ENCODE measurements around the gene PGAP6. TPM values are rescaled to one million over a fixed set of nuclear protein-coding genes. Genes with fewer than 3 reads are reported as not detected.

PGAP6 gene
- total RNA-seq, 1 donor = 52.2 TPM

DNA sequence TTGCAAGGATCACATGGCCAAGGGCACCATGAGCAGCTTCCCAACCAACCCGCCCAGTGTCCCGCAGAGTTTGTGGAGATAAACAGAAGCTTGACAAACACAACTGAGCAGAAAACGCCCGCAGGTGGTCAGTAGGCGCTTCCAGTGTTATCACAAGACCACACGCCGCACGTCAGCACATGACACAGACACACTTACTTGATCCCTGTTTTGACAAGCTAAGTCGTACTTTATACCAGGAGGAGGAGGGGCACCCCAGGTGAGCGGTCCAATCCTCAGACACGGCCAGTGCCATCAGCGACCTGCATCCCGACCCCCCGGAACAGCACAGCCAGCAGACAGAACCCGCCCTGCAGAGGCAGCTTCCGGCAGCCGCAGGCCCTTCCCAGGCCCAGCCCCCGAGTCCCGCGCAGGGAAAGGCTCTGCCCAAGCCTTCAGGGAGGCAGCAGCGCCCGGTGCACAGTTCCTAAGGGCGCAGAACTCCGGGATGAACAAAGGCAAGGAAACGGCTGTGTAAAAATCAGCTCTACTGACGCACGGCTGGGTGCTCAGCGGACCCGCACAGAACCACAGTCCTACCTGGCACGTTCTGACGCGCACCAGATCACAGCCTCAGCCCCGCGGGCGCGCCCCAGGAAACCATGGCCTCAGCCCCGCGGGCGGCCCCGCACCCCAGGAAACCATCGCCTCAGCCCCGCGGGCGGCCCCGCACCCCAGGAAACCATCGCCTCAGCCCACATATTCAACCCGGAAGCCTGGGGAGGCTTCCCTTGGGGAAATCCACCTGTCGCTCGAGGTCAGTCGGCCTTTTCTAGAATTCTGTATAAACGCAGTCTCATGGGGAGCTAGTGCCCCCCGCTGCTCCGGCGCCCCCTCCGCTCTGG lies 57.1 kb downstream of the PGAP6 start:
- DNase-seq (ENCODE audit: low read depth) = no peak
- H3K4me3 ChIP-seq (ENCODE audit: low read depth, low read length) = no peak overlapping the region
- TF ChIP-seq, protein P1, sequence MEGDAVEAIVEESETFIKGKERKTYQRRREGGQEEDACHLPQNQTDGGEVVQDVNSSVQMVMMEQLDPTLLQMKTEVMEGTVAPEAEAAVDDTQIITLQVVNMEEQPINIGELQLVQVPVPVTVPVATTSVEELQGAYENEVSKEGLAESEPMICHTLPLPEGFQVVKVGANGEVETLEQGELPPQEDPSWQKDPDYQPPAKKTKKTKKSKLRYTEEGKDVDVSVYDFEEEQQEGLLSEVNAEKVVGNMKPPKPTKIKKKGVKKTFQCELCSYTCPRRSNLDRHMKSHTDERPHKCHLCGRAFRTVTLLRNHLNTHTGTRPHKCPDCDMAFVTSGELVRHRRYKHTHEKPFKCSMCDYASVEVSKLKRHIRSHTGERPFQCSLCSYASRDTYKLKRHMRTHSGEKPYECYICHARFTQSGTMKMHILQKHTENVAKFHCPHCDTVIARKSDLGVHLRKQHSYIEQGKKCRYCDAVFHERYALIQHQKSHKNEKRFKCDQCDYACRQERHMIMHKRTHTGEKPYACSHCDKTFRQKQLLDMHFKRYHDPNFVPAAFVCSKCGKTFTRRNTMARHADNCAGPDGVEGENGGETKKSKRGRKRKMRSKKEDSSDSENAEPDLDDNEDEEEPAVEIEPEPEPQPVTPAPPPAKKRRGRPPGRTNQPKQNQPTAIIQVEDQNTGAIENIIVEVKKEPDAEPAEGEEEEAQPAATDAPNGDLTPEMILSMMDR (IDR thresholded peaks at IDR 0.05; ENCODE audit: insufficient read depth, low read depth, low read length) = no peak

DNA sequence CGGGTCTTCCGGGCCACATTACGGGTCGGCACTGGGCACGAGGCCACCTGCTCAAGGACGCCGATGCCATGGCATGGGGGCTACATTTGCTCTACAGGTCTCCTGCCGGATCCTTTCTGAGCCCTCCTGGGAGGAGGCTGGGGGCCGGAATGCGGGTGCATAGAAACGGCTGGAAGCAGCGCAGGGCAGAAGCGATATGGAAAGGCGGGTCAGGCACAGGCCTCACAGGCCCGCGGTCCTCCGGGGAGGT lies 57.7 kb downstream of the PGAP6 start:
- TF ChIP-seq, protein P1 (IDR thresholded peaks at IDR 0.05; ENCODE audit: insufficient read depth, low read depth, low read length) = no peak
- no peak overlapping the region for H3K4me3 ChIP-seq (ENCODE audit: low read depth, low read length)
- no peak for DNase-seq (ENCODE audit: low read depth)

DNA sequence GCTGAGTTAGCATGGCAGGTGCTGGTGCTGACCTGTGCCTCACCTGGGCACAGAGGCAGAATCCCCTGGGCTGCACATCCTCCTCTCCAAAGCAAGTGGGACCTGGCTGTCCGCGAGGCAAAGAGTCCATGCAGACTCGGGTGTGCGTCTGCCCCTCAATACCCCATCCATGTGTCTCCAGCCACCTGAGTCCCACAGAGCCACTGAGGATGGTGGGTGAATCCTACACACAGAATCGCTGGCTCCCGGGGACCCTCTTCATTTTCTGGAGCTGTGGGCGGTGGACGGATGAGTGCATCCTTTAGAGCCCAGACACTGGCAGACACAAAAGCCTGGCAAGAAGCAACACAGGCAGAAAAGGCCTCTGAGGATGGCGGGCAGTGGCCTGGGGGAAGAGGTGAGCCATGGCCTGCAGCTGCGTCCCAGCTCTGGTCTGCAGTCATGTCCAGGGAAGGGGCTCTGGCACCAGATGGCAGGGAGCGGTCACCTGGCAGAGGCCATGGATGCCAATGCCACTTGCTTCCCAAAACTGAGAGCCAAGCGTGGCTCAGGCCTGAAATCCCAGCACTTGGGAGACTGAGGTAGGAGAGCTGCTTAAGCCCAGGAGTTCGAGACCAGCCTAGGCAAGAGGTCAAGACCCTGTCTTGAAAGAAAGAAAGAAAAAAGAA lies 59.2 kb downstream of the PGAP6 start:
- H3K4me3 ChIP-seq (ENCODE audit: low read depth, low read length) = no peak overlapping the region
- TF ChIP-seq, protein P1 (IDR thresholded peaks at IDR 0.05; ENCODE audit: insufficient read depth, low read depth, low read length) = no peak

DNA sequence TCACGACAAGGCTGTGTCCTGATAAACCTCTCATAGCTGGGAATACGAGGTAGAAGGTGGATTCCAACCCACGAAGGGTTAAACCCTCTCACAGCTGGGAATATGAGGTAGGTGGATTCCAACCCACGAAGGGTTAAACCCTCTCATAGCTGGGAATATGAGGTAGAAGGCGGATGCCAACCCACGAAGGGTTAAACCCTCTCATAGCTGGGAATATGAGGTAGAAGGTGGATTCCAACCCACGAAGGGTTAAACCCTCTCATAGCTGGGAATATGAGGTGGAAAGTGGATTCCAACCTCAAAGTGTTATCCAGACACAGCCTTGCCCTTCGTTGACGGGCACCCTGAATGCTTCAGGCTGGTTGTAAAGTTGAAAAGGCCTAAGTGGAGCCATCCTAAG lies 60.2 kb downstream of the PGAP6 start:
- DNase-seq (ENCODE audit: low read depth) = no peak
- H3K4me3 ChIP-seq (ENCODE audit: low read depth, low read length) = no peak overlapping the region
- TF ChIP-seq, protein P1 (IDR thresholded peaks at IDR 0.05; ENCODE audit: insufficient read depth, low read depth, low read length) = no peak

More for the DNA sequence above, 59.2 kb downstream of the PGAP6 start:
- no peak for DNase-seq (ENCODE audit: low read depth)

Other genes starting within 250 kb of the PGAP6 start
- 10.6 and 13.0 TPM in 2 replicates for gene NPRL3, start 243.3 kb downstream of the PGAP6 start, total RNA-seq
- gene HBZ, start 229.3 kb downstream of the PGAP6 start, total RNA-seq = not detected in 2 replicates
- not detected in 2 replicates for gene HBM, start 216.0 kb downstream of the PGAP6 start, total RNA-seq
- not detected in 2 replicates for gene HBA2, start 209.1 kb downstream of the PGAP6 start, total RNA-seq
- not detected in 2 replicates for gene HBA1, start 205.3 kb downstream of the PGAP6 start, total RNA-seq
- not detected in 2 replicates for gene HBQ1, start 201.5 kb downstream of the PGAP6 start, total RNA-seq
- 44.1 and 52.7 TPM in 2 replicates for gene LUC7L, start 152.5 kb downstream of the PGAP6 start, total RNA-seq
- gene FAM234A, start 147.2 kb downstream of the PGAP6 start, total RNA-seq = 58.7 and 59.6 TPM in 2 replicates
- gene RGS11, start 106.0 kb downstream of the PGAP6 start, total RNA-seq = 0.64 and 0.86 TPM in 2 replicates
- 0.32 TPM in 1 of 2 replicates, not detected in the other for gene ARHGDIG, start 101.4 kb downstream of the PGAP6 start, total RNA-seq
- under 0.01 and 0.43 TPM in 2 replicates for gene PDIA2, start 98.8 kb downstream of the PGAP6 start, total RNA-seq
- 14.5 and 16.4 TPM in 2 replicates for gene AXIN1, start 29.3 kb downstream of the PGAP6 start, total RNA-seq
- 80.3 and 86.7 TPM in 2 replicates for gene MRPL28, start 11.4 kb downstream of the PGAP6 start, total RNA-seq
- 126 TPM in 2 replicates for gene NME4, start 15.2 kb upstream of the PGAP6 start, total RNA-seq
- 11.6 and 16.0 TPM in 2 replicates for gene DECR2, start 19.9 kb upstream of the PGAP6 start, total RNA-seq
- 19.0 and 19.4 TPM in 2 replicates for gene RAB11FIP3, start 43.7 kb upstream of the PGAP6 start, total RNA-seq
- 37.1 and 43.2 TPM in 2 replicates for gene CAPN15, start 145.7 kb upstream of the PGAP6 start, total RNA-seq
- not detected in 2 replicates for gene PRR35, start 178.4 kb upstream of the PGAP6 start, total RNA-seq
- gene NHLRC4, start 185.0 kb upstream of the PGAP6 start, total RNA-seq = 1.7 and 3.2 TPM in 2 replicates
- 22.0 and 33.8 TPM in 2 replicates for gene PIGQ, start 188.0 kb upstream of the PGAP6 start, total RNA-seq
- 9.9 and 10.6 TPM in 2 replicates for gene RAB40C, start 208.1 kb upstream of the PGAP6 start, total RNA-seq
- gene WFIKKN1, start 249.0 kb upstream of the PGAP6 start, total RNA-seq = under 0.01 and 0.43 TPM in 2 replicates